ENCODE data around the gene RPL29.

RPL29 gene

DNA sequence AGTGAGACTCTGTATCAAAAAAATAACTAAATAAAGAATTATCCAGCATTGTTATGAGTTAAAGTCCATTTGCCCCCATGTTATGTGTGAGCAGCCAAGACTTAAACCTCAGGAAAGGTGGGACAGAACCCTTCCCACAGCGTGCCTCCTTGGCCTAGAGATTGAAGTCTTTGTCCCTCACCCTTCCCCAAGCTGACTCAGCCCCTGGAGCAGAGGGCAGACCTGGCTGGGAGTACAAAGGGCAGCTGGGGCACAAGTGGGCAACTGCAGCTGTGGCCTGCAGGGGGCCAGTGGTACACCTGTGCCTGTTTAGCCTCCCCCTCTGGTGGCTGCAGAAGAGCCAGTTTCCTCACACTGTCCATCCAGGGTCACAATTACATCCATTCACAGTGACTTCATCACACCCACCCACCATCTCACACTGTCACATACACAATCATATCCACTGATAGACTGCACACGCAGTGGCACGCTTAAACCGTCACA, 13.3 kb downstream of the RPL29 start:
- peak in 1 of 2 donors; percentile 19 for DNase-seq

DNA sequence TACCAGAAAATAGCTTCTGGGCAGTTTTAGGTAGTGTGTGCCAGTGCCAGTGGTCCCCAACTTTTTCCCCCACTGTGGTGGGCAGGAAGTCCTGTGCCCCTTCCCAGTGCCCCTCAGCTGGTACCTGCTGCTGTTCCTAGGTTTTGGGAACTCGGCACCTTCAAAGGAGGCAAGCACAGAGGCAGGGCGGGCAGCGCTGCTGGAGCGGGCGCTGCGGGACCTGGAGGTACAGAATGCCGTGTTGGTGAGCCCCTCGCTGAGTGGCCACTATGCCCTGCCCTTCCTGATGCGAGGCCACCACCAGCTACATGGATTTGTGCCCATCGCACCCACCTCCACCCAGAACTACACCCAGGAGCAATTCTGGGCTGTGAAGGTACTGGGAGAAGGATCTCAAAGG, 15.4 kb downstream of the RPL29 start:
- no peak for DNase-seq

DNA sequence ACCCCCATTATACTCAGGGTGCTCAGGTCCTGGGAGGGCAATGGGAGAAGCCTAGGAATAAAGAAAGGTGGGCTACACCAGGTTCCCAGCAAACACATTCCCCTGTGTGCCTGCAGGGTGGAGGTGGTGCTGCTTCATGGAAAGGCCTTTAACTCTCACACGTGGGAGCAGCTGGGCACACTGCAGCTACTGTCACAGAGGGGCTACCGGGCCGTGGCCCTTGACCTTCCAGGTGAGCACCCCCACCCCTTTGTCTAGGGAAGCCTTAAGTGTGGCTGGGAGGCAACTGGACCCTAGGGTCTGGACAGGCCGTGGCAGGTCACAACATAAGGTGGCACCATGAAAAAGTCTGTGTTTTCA, 17.6 kb downstream of the RPL29 start:
- no peak for DNase-seq

DNA sequence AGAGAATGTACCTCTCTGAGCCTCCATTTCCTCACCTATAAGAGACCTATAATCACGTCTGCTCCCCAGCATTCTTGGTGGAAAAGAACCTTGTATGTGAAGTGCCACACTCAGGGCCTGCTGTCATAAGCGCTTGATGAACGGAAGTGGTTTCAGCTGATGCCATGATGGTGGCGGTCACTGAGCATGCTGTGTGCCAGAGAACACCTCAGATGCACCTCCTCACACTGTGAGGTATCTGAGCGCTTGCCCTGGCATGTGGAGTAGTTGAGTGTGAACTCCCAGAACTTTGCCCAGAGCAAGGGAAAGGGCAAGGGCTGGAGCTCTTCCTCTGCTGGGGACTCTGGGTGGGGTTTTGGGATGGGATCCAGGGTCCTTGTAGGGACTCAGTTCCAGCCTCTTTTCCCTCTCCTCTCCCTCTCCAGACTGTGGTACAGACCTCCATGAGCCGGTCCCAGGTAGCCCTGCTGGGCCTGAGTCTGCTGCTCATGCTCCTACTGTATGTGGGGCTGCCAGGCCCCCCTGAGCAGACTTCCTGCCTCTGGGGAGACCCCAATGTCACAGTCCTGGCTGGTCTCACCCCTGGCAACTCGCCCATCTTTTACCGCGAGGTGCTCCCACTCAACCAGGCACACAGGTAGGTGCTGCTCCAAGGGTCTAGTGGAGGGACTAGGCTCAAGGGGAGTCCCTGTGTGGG, 18.1 kb downstream of the RPL29 start:
- DNase-seq: peak; percentile 26 to 53

DNA sequence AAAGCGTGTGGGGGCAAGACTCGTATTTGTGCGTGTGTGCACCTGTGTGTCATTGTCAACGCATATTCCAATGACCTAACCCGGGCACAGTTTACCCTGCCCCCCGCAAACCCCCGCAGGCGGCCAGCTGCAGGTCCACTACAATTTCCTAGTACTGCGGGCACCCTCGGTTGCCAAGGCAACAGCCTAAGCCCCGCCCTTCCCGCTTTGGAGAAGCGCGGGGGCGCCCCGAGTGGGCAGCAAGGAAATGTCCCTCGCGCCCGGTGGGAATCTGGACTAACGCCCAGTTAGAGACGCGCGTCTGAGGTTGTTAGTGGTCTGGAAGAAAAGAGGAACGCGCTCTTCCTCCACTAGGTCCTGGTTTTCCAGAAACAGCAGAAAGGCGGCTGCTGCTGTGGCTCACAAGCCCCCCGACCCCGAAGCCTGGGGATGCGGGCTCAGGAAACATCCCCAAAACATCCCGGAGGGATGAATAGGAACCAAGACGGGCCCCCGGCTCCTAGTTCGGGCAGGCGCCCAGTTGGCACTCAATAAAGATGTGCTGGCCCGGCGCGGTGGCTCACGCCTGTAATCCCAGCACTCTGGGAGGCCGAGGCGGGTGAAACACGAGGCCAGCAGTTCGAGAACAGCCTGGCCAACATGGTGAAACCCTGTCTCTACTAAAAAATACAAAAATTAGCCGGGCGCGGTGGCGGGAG, 19.7 kb downstream of the RPL29 start:
- DNase-seq: peak; percentile 43 to 48

DNA sequence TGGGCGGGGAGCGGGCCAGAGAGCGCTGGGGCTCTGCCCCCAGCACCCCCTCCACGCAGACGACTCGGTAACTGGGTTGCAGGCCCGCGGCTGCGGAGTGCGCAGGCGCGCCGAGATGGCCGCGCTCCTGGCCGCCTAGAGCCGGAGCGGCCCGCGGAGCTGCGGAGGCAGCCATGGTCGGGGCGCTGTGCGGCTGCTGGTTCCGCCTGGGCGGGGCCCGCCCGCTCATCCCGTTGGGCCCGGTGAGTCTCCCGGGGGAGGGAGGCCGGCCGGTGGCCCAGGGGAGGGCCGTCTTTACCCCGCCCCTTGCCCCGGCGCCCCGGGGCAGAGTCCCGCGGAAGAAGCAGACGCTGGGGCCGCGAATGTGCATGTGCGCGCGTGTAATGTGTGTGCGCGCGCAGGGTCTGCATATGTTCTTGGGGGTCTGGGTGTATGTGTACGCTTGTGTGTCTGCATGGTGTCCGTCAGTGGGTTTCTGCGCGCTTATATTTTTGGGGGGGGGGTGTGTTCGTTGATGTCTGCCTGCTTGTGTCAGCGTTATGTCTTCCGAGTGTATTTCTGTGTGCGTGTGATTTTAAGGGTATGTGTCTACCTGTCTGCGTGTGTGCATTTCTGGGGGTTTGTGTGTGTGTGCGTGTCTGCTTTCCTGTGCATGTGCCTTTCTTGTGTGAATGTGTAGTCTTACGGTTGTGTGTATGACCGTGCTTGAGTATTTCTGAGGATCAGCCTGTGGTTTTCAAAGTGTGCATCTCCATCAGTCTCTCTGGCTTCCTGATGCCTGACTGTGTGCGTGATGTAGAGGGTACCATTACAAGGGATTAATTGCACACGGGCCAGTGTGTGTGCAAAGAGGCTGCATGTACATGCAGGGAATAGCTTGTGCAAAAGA, 20.5 kb downstream of the RPL29 start, which contains the start of gene ABHD14A:
ABHD14A (plus strand) TSS at position 102 of the 889 bp plus-strand sequence; CDS start at position 174, 72 bp downstream.
- DNase-seq: peak; percentile 82 to 85

DNA sequence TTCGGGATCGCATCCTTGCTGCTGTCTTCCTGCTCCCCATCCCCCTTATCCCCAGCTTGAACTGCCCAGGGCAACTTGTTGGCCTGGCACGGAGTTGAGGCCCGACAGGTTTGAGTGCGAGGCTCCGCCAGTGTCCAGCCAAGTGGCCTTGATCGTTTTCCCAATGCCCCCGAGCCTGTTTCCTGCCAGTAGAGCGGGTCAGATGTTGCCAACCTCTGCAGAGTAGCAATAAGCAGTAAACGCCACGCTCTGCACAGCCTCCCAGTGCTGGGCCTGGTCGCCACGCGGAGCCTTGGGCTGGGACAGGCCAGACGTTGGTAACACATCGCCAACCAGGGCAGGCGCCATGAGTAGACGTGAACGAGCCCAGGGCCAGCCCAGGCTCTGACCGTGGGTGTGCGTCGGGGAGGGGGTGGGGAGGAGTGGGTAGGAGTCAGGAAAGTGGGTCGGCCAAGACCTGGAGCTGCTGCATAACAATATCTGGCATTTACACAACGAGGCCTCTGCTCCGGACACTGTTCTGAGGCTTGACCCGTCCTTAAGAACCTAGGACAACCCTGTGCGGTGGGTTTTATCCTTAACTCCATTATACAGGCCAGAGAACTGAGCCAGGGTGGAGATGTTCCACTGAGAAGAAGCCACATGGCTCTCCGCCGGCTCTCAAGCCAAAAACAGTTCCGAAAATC, 21.3 kb downstream of the RPL29 start:
- no peak for DNase-seq

DNA sequence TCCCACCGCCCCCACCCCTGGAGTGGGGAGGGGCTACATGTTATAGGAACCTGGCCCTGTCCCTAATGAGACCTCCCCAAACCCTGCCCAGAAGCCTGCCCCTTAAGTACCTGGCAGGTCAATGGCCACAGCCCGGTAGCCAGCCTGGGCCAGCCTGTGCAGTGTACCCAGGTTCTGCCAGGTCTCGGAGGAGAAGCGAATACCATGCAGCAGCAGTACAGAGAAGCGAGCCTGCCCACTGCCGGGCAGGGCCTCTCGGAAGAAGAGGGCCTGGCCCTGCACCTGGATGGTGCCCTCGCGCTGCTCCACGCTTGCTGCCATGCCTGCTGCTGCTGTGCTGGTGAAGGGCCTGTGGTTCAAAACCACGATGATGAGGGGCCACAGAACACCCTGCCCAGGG, 24.3 kb downstream of the RPL29 start:
- DNase-seq: no peak

DNA sequence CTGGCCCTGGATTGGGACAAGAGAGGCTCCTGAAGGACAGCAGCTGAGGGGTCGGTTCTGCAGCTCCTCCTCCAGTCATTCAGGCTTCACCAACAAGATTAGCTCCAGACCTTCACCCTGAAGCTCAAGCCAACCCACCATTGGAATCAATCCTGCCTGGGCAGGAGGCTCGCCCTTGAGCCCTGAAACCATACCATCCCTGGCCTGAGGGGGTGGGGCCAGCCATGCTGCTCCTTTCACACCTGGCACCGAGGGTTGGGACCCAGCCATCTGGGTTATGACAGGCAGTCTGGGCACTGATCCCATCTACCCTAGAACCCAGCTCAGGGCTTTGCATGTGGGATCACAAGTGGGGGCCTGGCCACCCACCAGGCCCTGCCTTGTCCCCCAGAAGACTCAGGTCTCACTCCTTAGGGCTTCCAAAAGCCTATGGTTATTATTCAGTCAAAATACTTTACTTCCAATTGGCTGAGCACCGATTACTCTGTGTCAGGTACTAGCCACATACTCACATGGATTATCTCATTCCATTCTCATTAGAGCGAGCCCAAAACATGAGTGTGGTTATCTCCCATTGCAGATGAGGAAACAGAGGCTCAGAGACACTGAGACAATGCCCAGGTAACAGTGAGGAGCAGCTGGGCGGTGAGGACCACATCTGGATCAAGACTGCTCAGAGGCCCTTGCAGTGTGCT, 24.9 kb downstream of the RPL29 start:
- no peak for DNase-seq

DNA sequence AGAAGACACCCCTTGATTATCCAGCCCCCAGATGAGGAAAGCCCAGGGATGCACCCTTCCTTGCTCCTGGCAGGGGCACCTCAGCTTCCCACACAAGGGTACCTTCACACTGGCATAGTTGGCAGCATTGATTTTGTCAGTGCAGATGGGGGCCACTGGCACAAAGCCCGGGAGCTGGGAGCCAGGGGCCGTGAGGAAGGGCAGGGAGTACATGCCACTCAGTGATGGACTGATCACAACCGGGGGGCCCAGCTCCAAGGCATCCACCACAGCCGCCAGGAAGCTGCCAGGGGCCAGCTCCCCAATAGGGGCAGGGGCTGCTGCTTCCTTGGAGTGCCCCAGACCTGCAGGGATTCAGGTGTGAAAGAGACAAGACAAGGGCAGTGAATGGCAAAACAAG, 25.9 kb downstream of the RPL29 start:
- DNase-seq: no peak

DNA sequence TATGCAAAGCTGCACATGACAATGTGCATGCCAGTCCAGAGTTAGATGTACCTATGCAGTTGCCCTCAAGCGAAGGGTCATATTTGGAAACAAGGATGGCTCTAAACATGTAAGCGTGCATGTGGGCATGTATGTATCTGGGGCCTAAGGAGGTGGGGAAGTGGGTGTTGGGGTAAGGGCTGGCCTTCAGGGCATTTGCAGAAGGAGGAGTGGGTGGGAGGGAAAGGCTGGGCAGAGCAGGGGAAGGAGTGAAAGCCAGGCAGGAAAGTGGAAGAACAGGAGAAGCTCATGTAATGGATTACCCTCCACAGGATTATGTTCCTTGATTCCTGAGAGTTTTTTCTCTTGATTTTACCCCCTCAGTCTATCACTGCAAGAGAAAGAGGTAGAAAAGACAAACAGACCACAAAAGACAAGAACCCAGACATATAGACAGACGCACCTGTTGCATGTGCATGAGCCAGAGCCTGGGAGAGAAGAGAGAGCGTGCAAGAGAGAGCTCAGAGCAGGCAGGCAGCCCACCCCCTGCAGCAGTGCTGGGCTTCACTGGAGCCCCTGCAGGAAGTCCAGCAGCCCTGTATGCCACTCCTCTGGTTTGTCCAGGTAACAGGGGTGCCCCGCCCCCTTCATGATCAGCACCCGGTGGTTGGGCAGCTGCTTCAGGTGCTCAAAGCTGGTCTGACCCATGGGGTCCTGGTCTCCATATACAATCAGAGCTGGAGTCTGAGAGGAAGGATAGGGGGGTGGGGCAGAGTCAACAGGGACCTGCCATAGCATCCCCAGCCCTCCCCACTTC, 26.6 kb downstream of the RPL29 start:
- DNase-seq: no peak

DNA sequence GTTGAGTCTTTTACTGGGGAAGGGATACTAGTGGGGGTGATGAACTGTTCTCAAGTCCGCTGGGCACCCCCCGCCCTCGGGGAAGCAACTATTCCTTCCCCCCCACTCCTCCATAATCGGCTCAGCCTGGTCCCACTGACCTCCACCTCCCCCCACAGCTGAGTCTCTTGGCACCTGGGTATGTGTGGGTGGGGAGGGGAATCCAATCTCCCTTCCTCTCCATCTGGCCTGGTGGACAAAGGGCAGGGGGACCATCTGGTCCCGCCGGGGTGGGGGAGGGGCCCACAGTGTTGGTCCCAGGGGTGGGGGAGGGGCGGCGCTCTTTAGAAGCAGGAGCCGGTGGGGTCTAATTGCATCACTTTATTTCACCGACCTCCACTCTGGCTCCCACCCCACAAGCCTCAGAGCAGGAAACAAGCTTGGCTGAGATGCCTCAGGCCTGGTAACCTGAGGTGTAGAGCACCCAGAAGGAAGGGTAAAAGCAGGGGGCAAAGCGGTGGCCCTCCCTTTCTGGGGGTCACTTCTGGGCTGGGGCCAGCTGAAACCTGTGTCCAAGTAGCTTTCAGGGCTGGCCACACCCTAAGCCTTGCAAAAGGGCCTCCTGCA, 27.4 kb downstream of the RPL29 start:
- DNase-seq: no peak

DNA sequence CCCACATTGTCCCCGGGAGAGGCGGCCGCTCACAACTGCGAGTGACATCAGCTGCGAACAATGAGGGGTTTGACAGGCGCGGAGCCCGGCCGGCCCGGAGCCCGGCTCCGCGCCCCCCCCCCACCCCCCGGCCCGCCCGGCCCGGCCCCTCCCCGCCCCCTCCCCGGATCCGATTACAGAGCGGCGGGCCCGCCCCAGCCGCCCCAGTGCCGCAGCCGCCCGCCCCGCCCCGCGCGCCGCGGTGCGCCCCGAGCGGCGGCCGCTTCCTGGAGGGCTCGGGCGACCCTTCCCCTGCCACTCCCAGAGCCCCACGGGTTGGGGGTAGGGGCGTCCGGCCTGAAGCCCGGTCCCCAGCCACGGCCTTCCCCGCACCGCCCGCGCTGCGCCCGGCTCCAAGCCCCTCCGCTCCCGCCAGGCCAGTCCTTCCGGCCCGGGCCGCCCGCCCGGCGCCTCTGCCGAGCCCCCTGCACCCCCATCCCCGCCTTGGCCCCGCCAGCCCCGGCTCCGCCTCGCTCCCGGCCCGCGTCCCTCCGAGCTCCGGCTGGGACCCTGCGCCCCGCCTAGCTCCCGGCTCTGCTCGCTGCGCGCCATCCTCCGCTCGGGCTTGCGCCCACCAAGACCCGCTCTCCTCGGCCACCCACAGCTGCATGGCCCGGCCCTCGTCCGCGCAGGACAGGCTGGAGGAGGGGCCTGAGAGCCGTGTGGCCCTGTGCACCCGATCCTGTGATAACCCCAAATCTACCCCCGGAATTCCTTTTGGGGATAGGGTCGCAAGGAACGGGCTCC, 28.1 kb downstream of the RPL29 start, which contains the start of gene PCBP4:
PCBP4 (minus strand) TSS at position 71 of the 786 bp plus-strand sequence. CDS start 6,214 bp downstream, outside the sequence.
- DNase-seq: peak; percentile 7 to 48

DNA sequence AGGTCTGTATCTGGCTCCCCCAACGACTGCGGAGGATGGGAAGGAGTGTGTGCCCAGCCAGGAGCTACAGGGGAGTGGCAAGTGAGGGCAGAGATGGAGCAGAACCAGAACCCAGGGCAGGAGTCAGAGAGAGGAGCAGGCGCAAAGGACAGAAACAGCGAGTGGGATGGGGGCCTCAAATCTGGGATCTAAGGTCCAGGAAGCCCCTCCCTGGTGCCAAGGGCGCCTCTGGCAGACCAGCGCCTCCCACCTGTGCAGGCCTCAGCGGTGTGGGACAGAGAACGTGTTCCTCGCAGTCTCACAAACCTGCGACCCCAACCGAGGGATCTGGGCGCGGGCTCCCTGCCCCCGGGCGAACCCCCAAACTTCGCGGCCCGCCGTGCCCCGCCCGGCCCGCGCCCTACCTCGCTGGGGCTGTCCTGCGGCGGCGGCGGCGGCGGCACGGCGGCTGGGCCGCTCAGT, 28.7 kb downstream of the RPL29 start:
- DNase-seq: no peak

DNA sequence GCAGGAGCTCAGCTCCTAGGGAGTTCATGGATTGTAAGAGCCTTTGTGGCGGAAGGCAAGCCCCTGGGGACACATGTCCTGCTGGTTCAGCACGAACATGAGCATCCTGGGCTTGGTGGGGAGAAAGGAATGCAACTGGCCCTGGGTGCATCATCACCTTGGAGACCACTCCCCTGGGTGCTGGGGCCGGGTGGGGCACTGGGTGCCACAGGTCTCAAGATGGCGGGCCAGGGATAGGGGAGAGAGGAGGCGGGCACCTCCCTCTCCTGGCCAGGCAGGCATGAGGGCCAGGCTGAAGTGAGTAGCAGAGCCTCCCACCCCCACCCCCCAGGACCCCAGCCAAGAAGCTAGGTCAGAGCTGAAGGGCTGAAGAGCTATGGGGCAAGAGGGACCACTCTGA, 29.2 kb downstream of the RPL29 start:
- DNase-seq: no peak

DNA sequence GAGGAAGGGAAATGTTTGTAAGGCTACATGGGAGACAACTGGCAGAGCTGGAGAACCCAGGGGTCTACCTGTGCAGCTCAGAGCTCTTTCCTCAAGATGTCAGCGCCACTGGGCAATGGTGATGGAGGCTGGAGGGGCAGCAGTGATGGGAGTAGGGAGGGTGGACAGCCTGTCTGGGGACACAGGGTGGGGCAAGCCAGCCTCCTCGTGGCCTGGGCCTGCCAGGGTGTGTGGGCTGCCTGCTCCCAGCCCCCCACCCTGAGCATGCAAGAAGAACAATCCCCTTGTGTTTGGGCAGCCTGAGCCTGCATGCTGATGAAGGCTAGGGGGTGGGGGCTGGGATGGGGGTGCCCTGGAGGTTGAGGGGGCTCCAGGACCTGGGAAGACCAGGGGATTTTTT, 29.7 kb downstream of the RPL29 start:
- DNase-seq: no peak

DNA sequence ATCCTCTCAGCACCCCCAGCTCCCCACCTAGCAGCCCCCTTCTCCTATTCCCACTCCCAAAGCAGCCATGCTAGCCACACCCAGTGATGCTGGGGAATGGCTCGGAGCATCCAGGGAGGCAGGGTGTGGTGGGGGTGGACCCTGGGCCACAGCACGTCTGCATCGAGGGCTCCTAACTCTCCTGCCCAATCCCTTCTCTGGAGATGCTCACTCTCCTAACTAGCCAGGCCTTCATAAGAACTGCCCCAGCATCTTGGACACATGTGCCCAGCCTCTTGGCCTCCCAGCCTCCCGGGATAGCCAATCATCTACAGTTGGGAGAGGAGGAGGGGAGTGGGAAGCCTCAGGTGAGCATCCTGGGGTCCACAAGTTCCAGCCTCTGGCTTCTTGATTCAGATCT, 31.2 kb downstream of the RPL29 start:
- no peak for DNase-seq

DNA sequence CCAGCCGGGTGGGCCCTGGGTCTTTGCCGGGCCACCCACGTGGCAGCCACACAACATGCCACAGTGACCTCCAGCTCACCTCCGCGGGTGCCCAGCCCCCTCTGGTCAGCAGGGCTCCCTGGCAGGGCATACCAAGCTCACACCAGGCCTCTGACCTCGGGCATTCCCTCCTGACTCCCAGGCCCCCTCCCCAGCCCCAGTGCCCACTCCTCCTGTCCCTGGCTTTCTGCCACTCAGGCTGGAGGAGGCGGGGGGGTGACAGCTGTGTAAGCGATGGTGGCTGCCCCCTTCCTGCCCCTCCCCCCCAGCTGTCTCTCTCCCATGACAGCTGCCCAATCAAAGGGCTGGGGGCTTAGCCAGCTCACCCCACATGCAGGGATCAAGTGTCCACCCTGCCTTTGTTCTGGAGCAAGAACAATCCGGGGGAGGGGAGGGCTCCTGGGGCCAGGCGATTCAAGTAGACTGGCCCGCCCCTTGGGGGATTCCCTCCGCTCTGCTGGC, 31.7 kb downstream of the RPL29 start:
- no peak for DNase-seq

DNA sequence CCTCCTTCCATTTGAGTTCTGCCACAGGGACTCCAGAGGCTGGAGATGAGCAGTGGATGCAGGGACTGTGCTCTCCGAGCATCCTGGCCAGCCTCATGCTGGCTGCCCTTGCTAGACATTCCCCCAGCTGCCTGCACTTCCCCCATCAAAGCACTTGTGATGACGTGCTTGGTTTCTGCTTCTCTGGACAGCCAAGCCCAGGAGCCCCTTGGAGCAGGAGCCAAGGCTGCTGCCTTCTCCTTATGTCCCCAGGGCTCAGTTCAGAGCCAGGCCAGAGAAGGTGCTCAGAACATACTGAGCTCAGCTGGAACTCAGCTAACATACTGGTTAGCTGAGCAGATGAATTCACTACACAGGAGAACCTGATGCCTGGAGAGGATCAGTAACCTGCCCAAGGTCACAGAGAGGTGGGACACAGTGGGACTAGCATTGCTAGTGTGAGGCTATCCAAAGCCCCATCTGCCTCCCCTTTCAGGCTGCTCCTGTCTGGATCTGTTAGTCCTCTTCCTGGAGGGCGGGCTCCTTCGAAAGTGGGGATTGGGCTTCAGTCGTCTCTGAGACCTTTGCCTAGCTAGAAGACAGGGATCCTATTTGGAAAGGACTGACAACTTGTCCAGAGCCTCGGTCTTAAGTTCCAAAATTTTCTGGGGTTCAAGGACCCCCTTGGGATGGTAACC, 32.7 kb downstream of the RPL29 start:
- no peak for DNase-seq

Measured in CD4-positive, alpha-beta T cell treated with Interleukin-1 beta for 1 hour (primary cell).